Thoracic aorta (tissue), 2 donors: Measurements from ENCODE around the gene SPTBN5. TPM values are rescaled to one million over a fixed set of nuclear protein-coding genes. Genes with fewer than 3 reads are reported as not detected.

Experiments
- ATAC-seq: fragments of 150-250 bp; one replicate; pipeline ENCODE4 v1.8.0; 2017; ENCODE audit warnings: low read depth; ENCODE audit not compliant: insufficient number of reproducible peaks, low FRiP score
- DNase-seq: peaks from one replicate; pipeline ENCODE4 v3.0.0-alpha.2; 2020; ENCODE audit warnings: low spot score
- H3K27ac ChIP-seq, 2 donors: fragments of 200-600 bp; sonication (generic); 1 replicate in 1 of 2; 2 replicates in 1 of 2; pipeline ENCODE4 v1.5.1; 2016; ENCODE audit warnings: mild to moderate bottlenecking in 2 of 2, moderate library complexity in 2 of 2
- H3K27me3 ChIP-seq: fragments of 200-600 bp; sonication (generic); replicated peaks from 2 replicates; pipeline ENCODE4 v1.6.0; 2016; ENCODE audit warnings: mild to moderate bottlenecking; ENCODE audit not compliant: insufficient read depth
- H3K36me3 ChIP-seq: fragments of 200-600 bp; sonication (generic); one replicate; pipeline ENCODE4 v1.5.1; 2016
- H3K4me1 ChIP-seq, 2 donors: fragments of 200-600 bp; sonication (generic); 1 replicate in 1 of 2; 2 replicates in 1 of 2; pipeline versions ENCODE4 v1.5.1 to v1.6.0; 2016; ENCODE audit warnings: low read depth in 2 of 2, mild to moderate bottlenecking in 1 of 2; ENCODE audit not compliant: control insufficient read depth in 1 of 2
- H3K4me3 ChIP-seq: fragments of 200-600 bp; sonication (generic); 2 replicates; pipeline ENCODE4 v1.5.1; 2016; ENCODE audit warnings: mild to moderate bottlenecking
- H3K9me3 ChIP-seq: fragments of 200-600 bp; sonication (generic); 2 replicates; pipeline ENCODE4 v1.5.1; 2016
- CTCF ChIP-seq: fragments of 200-600 bp; sonication (generic); IDR thresholded peaks from one replicate; pipeline ENCODE4 v1.5.1; 2019; ENCODE audit warnings: antibody characterized with exemption
- total RNA-seq, 2 donors: library from RNA; depleted of rRNA; stranded (reverse); fragments of >200 nt; gene quantifications; one replicate each; pipeline versions ENCODE4 v1.1.0 to v1.2.3, GENCODE V29; 2016

The SPTBN5 gene
- total RNA-seq, 2 donors from 2014 or later: 1.3 to 3.9 TPM

- no peak overlapping the region for H3K27ac ChIP-seq
These were observed 26.8 kb downstream of the SPTBN5 start for GRCh38 chr15:41866872-41867579.

GRCh38 chr15:41866263-41866703 is 27.6 kb downstream of the SPTBN5 start:
- no peaks in the 10 kb centered on the region for H3K27me3 ChIP-seq
- no peak overlapping the region for H3K4me3 ChIP-seq
- H3K4me1 ChIP-seq: no peaks in the 10 kb centered on the region
- ATAC-seq (no peak), DNase-seq (no peak)
- H3K36me3 ChIP-seq: no peaks in the 10 kb centered on the region
- H3K27ac ChIP-seq: no peak overlapping the region
- TF ChIP-seq CTCF: no peak
- H3K9me3 ChIP-seq: no peaks in the 10 kb centered on the region

More at GRCh38 chr15:41866872-41867579, 26.8 kb downstream of the SPTBN5 start:
- Histone ChIP-seq H3K9me3 (no peaks in the 10 kb centered on the region), H3K27me3 (no peaks in the 10 kb centered on the region), H3K4me1 (no peaks in the 10 kb centered on the region), H3K4me3 (no peak overlapping the region), H3K36me3 (no peaks in the 10 kb centered on the region)
- DNase-seq: no peak
- no peak for TF ChIP-seq CTCF
- no peak for ATAC-seq

- no peak for TF ChIP-seq CTCF
- no peak overlapping the region for H3K27ac ChIP-seq
- H3K9me3 ChIP-seq: no peaks in the 10 kb centered on the region
- H3K27me3 ChIP-seq: no peaks in the 10 kb centered on the region
- no peaks in the 10 kb centered on the region for H3K4me1 ChIP-seq
- no peak overlapping the region for H3K4me3 ChIP-seq
- no peak for ATAC-seq
- no peaks in the 10 kb centered on the region for H3K36me3 ChIP-seq
- DNase-seq: no peak
These were observed 28.3 kb downstream of the SPTBN5 start for GRCh38 chr15:41865490-41866055.

GRCh38 chr15:41862515-41863116 is 31.2 kb downstream of the SPTBN5 start:
- H3K9me3 ChIP-seq: no peaks in the 10 kb centered on the region
- no peak overlapping the region for H3K27ac ChIP-seq
- H3K27me3 ChIP-seq: no peaks in the 10 kb centered on the region
- ATAC-seq: no peak
- H3K36me3 ChIP-seq: no peaks in the 10 kb centered on the region
- H3K4me1 ChIP-seq: no peaks in the 10 kb centered on the region
- no peak for TF ChIP-seq CTCF
- H3K4me3 ChIP-seq: no peak overlapping the region
- no peak for DNase-seq

GRCh38 chr15:41861736-41862356 is 32.0 kb downstream of the SPTBN5 start:
- Histone ChIP-seq H3K27ac (no peak overlapping the region), H3K4me1 (no peaks in the 10 kb centered on the region), H3K4me3 (no peak overlapping the region), H3K27me3 (no peaks in the 10 kb centered on the region), H3K9me3 (no peaks in the 10 kb centered on the region), H3K36me3 (no peaks in the 10 kb centered on the region)
- no peak for TF ChIP-seq CTCF
- DNase-seq (no peak), ATAC-seq (no peak)
